ENCODE results near the gene CMTM6. TPM values are rescaled to one million over a fixed set of nuclear protein-coding genes. Genes with fewer than 3 reads are reported as not detected.
"Not testable (repeated sequence)": the region's sequence is repeated elsewhere in the genome, so short reads cannot be mapped to it uniquely, and the experiment has no call there.

The CMTM6 gene
- total RNA-seq, 1 experiment from 2014 or later = 48.2 TPM

DNA sequence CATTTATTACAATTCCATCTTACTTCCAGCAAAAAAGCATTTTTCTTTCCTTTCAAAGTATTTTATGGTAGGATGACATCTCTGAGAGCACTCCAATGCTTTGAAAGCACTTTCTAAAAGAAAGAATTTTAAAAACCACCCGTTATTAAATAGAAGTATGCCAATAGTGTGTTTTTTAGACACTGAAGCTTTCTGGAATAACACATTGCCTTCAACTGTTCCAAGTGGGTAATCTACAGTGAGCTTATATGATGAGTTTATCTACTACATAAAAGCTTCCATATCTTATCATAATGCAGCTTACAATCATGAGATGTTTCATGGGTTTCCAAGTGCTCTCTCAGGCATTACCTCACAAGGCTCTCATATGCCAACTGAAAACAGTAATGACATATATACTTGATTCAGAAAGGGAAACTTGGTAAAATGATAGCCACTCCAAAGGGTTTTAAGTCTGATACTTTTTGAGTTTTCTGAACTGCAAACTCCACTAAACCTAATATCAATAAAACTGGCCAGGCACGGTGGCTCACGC, 14.1 kb downstream of the CMTM6 start:
- no peak for DNase-seq
- H3K27me3 ChIP-seq (ENCODE audit: control insufficient read depth, insufficient read depth, low read length) = no peaks in the 10 kb centered on the region
- H3K4me3 ChIP-seq (ENCODE audit: insufficient read depth, low read depth, low read length) = no peak overlapping the region
- H3K36me3 ChIP-seq (replicated peaks; ENCODE audit: control insufficient read depth, insufficient read depth, low read length) = peaks cover 2% of the 10 kb centered on the region; the same call in 1 of the 2 replicates

DNA sequence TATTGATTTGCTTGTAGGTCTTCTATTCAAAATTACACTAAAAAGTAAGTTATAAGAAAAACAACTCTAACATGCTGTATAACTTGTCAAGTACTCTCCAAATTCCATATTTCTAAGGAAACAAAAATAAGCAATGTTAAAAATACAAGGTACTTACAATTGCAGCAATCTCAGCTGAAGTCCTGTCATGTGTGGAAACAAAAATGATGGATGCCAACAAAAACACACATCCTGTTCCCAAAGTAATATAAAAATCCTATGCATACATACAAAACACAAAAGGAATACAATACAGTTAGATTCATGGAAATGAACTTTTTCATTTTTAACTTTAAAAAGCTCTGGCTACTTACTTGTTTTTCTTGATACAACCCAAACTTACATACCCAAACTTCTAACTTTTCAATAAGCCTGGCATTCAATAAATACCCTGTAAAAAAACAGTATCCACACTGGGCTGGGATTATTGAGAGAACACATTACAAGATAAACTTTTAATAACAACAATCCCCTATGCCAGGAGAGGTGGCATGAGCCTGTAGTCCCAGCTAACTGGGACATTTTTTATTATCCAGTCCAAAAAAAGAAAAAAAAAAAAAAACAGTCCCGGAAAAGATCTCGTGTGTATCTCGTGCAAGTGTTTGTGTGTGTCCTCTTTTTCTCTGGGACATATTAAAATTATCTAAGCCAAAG, 14.7 kb downstream of the CMTM6 start:
- H3K4me3 ChIP-seq (ENCODE audit: insufficient read depth, low read depth, low read length) = no peak overlapping the region
- H3K27me3 ChIP-seq (ENCODE audit: control insufficient read depth, insufficient read depth, low read length) = no peaks in the 10 kb centered on the region
- DNase-seq = no peak
- H3K36me3 ChIP-seq (replicated peaks; ENCODE audit: control insufficient read depth, insufficient read depth, low read length) = peaks cover 2% of the 10 kb centered on the region; the same call in 1 of the 2 replicates

DNA sequence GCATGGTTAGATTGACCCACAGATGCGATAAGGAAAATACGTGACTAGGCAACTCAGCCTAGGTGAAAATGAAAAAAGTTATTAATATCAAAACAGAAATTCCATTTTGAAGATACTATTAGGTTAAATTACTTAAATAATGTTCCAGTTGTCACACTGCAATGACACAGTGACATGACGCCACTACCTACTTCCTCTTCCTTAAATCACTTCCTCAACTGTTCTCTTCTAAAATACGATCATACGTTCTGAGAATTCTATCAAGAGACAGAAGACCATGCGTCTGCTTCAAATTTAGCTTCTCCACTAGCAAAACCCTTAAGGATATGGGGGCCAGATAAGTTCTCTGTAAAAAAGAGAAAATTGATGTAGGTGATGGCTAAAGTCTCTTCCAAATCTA, 18.2 kb downstream of the CMTM6 start:
- Histone ChIP-seq H3K27me3 (ENCODE audit: control insufficient read depth, insufficient read depth, low read length) (no peaks in the 10 kb centered on the region), H3K4me3 (ENCODE audit: insufficient read depth, low read depth, low read length) (no peak overlapping the region), H3K36me3 (replicated peaks; ENCODE audit: control insufficient read depth, insufficient read depth, low read length) (peaks cover 2% of the 10 kb centered on the region; the same call in 1 of the 2 replicates)
- DNase-seq = no peak

- H3K4me3 ChIP-seq (ENCODE audit: insufficient read depth, low read depth, low read length) = no peak overlapping the region
- H3K36me3 ChIP-seq (replicated peaks; ENCODE audit: control insufficient read depth, insufficient read depth, low read length) = peaks cover 2% of the 10 kb centered on the region; the same call in 1 of the 2 replicates
- no peaks in the 10 kb centered on the region for H3K27me3 ChIP-seq (ENCODE audit: control insufficient read depth, insufficient read depth, low read length)
- no peak for DNase-seq
These were observed 18.9 kb downstream of the CMTM6 start for GRCh38 chr3:32483772-32484171.

GRCh38 chr3:32482693-32483092, 20.0 kb downstream of the CMTM6 start:
- no peak for DNase-seq
- Histone ChIP-seq H3K36me3 (replicated peaks; ENCODE audit: control insufficient read depth, insufficient read depth, low read length) (peaks cover 2% of the 10 kb centered on the region; the same call in 1 of the 2 replicates), H3K4me3 (ENCODE audit: insufficient read depth, low read depth, low read length) (no peak overlapping the region), H3K27me3 (ENCODE audit: control insufficient read depth, insufficient read depth, low read length) (no peaks in the 10 kb centered on the region)

DNA sequence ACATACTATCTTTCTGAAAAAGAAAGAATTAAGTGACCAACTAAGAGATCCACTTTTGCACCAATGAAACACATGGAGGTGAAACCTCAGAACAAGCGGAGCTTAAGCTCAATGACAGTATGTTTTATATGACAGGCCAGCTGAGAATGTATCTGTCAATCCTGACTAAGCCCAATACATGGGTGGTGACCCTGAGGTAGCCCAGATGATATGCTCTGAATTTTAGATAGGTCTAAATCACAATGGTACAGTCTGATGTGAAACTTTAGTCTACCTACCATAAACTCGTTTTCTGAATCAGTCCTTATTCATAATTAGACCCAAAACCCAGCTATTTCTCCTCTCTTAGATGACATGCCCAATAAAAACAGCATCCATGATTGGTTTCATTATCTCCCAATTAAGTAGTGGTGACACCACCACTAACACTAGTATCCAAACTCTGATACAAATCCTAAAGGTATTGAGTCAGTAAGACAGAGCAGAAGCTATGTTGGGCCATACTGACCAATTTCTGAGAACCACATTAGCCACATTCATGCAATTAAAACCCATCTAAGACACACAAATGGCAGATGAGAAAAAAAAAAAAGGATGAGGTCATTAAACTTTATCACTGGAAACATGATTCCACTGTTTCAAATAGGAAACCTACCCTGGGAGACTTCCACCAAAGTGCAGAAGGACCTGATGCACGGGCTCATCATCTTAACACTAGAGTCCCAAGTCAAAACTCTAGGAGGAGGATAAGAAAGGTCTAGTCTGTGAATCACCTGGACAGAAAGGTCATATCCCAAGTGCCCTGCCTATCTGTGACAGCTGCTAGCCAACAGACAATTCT, 20.6 kb downstream of the CMTM6 start:
- H3K27me3 ChIP-seq (ENCODE audit: control insufficient read depth, insufficient read depth, low read length) = no peaks in the 10 kb centered on the region
- H3K36me3 ChIP-seq (replicated peaks; ENCODE audit: control insufficient read depth, insufficient read depth, low read length) = peaks cover 2% of the 10 kb centered on the region; the same call in 1 of the 2 replicates
- no peak for DNase-seq
- H3K4me3 ChIP-seq (ENCODE audit: insufficient read depth, low read depth, low read length) = no peak overlapping the region

- Histone ChIP-seq H3K4me3 (ENCODE audit: insufficient read depth, low read depth, low read length) (no peak overlapping the region), H3K36me3 (replicated peaks; ENCODE audit: control insufficient read depth, insufficient read depth, low read length) (no peaks in the 10 kb centered on the region; the same call in 1 of the 2 replicates), H3K27me3 (ENCODE audit: control insufficient read depth, insufficient read depth, low read length) (no peaks in the 10 kb centered on the region)
- no peak for DNase-seq
These were observed 22.0 kb downstream of the CMTM6 start for GRCh38 chr3:32480604-32481003.

DNA sequence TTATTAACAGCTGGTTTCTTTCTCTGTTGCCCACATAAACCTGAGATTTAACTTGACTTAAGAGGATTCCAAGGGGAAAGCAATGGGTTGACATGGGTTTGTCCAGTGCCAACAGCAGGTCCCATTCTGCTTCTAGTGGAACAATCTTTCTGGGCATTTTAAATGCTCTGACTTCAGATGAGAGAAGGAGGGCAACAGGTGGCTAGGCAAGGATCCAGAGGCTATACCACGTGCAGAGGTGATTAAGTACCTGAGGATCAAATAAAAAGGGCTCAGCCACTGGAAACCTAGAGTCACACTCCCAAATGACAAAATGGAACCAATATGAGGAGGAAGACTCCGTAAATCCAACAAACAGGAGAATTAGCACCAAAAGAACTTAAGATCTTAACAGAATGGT, 28.5 kb downstream of the CMTM6 start:
- no peak for DNase-seq
- no peaks in the 10 kb centered on the region for H3K36me3 ChIP-seq (replicated peaks; ENCODE audit: control insufficient read depth, insufficient read depth, low read length)
- no peak overlapping the region for H3K4me3 ChIP-seq (ENCODE audit: insufficient read depth, low read depth, low read length)
- no peaks in the 10 kb centered on the region for H3K27me3 ChIP-seq (ENCODE audit: control insufficient read depth, insufficient read depth, low read length)

DNA sequence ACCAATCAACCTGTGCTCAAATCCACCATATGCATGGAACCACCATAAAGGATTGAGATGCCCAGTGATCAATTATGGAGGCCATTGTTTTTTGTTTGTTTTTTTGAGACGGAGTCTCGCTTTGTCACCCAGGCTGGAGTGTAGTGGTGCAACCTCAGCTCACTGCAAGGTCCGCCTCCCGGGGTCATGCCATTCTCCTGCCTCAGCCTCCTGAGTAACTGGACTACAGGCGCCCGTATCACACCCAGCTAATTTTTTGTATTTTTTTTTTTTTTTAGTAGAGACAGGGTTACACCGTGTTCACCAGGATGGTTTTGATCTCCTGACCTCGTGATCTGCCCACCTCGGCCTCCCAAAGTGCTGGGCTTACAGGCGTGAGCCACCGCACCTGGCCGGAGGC, 30.5 kb downstream of the CMTM6 start:
- H3K36me3 ChIP-seq (replicated peaks; ENCODE audit: control insufficient read depth, insufficient read depth, low read length); DNase-seq; H3K27me3 ChIP-seq (ENCODE audit: control insufficient read depth, insufficient read depth, low read length); H3K4me3 ChIP-seq (ENCODE audit: insufficient read depth, low read depth, low read length): not testable (repeated sequence)

GRCh38 chr3:32471246-32471645, 31.4 kb downstream of the CMTM6 start:
- no peak for DNase-seq
- Histone ChIP-seq H3K27me3 (ENCODE audit: control insufficient read depth, insufficient read depth, low read length) (no peaks in the 10 kb centered on the region), H3K36me3 (replicated peaks; ENCODE audit: control insufficient read depth, insufficient read depth, low read length) (no peaks in the 10 kb centered on the region), H3K4me3 (ENCODE audit: insufficient read depth, low read depth, low read length) (no peak overlapping the region)

DNA sequence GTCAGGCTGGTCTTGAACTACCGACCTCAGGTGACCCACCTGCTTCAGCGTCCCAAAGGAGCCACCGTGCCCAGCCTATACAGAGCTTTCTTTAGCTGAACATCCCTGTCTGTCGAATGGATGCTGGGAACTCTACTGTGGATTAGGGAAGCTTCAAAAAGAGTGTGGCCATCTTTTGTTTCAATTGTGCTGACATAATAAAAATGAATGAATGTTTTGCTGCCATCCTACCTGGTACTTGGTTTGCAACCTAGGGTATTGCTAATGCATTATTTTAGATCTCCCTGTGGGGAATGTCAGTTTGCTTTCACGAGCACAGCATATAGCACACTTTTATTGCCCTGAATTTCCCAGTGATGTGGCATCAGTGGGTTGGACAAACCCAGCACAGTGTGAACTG, 32.3 kb downstream of the CMTM6 start:
- Histone ChIP-seq H3K36me3 (replicated peaks; ENCODE audit: control insufficient read depth, insufficient read depth, low read length) (no peaks in the 10 kb centered on the region), H3K27me3 (ENCODE audit: control insufficient read depth, insufficient read depth, low read length) (no peaks in the 10 kb centered on the region), H3K4me3 (ENCODE audit: insufficient read depth, low read depth, low read length) (no peak overlapping the region)
- DNase-seq = no peak

GRCh38 chr3:32469151-32469874, 33.3 kb downstream of the CMTM6 start:
- no peaks in the 10 kb centered on the region for H3K27me3 ChIP-seq (ENCODE audit: control insufficient read depth, insufficient read depth, low read length)
- DNase-seq = no peak
- no peaks in the 10 kb centered on the region for H3K36me3 ChIP-seq (replicated peaks; ENCODE audit: control insufficient read depth, insufficient read depth, low read length)
- no peak overlapping the region for H3K4me3 ChIP-seq (ENCODE audit: insufficient read depth, low read depth, low read length)

DNA sequence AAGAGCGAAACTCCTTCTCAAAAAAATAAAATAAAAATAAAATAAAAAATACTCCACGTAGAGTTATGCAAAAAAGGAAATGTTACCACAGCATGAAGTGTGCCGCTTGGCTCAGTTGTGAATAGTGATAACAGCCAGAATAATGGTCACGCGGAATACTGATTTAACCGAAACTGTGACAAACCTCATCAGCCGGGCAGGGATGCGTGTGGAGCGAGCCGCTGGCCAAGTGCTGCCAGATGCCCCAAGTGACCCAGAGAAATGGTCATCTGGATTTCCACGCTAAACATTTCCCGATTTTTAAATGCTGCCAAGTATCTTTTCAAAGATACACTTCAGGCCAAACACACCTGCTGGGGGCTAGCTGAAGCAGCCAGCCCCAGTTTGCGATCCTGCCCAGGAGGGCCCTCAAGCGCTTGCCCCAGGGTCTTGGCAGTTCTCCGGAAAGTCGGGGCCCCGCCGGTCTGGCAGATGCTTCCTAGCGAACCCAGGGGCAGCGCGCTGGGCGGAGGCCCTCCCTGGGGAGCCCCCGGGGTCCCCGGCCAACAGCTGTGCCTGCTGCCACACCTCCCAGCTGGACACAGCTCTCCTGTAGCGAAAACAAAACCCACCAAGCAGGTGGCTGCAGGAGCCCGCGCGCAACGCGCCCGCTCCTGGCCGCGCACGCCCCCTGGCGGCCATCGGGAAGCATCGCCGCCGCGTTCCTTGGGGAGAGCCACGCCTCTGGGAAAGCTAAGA, 35.1 kb downstream of the CMTM6 start:
- Histone ChIP-seq H3K27me3 (ENCODE audit: control insufficient read depth, insufficient read depth, low read length) (no peaks in the 10 kb centered on the region), H3K4me3 (ENCODE audit: insufficient read depth, low read depth, low read length) (no peak overlapping the region), H3K36me3 (replicated peaks; ENCODE audit: control insufficient read depth, insufficient read depth, low read length) (no peaks in the 10 kb centered on the region)
- DNase-seq = peak; percentile 93

DNA sequence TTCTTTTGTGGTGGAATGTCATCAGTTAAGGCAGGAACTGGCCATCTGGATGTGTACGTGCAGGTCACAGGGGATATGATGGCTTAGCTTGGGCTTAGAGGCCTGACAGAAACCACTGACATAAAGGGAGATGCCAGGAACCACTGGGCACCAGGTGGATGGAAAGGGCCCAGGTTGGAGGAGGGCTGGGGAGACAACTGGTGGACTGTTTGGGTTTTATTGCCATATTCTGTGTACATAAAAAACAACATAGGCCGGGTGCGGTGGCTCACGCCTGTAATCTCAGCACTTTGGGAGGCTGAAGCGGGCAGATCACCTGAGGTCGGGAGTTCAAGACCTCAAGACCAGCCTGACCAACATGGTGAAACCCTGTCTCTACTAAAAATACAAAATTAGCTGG, 35.8 kb downstream of the CMTM6 start:
- not testable (repeated sequence) for H3K36me3 ChIP-seq (replicated peaks; ENCODE audit: control insufficient read depth, insufficient read depth, low read length); H3K4me3 ChIP-seq (ENCODE audit: insufficient read depth, low read depth, low read length); H3K27me3 ChIP-seq (ENCODE audit: control insufficient read depth, insufficient read depth, low read length); DNase-seq

Data from H7 (cell line).